Stimulated activated naive CD8-positive, alpha-beta T cell treated with anti-CD3 and anti-CD28 coated beads, Interleukin-15, Interleukin-2, amounts not matched to agents 100 U/mL and 50 U/mL, for 24 hours (primary cell): Measurements from ENCODE around the gene KDM4C.
"Not testable (repeated sequence)": the region's sequence is repeated elsewhere in the genome, so short reads cannot be mapped to it uniquely, and the experiment has no call there.

ENCODE experiments used
- ATAC-seq: fragments of 150-1000 bp; cut with Tn5 transposase; one replicate; pipeline ENCODE4 v1.10.0; 2021
- DNase-seq: peaks from one replicate; pipeline ENCODE4 v3.0.0; 2021

The KDM4C gene

GRCh38 chr9:6757456-6758247, at the start of gene KDM4C:
Gene KDM4C (plus strand): TSS chr9:6757973. CDS start chr9:6792989, 35,016 bp downstream.
- ATAC-seq: peak; percentile 84
- peak; percentile 96 for DNase-seq

GRCh38 chr9:6708732-6709131, 49.0 kb upstream of the KDM4C start:
- no peak for DNase-seq
- ATAC-seq: no peak

GRCh38 chr9:6711403-6711802, 46.4 kb upstream of the KDM4C start:
- no peak for ATAC-seq
- DNase-seq: no peak

- ATAC-seq (no peak), DNase-seq (no peak)
These were observed 45.7 kb upstream of the KDM4C start for GRCh38 chr9:6712041-6712440.

- no peak for ATAC-seq
- no peak for DNase-seq
These were observed 43.6 kb upstream of the KDM4C start for GRCh38 chr9:6714176-6714575.

GRCh38 chr9:6715153-6715754, 42.5 kb upstream of the KDM4C start:
- ATAC-seq, DNase-seq: not testable (repeated sequence)

- ATAC-seq (peak; percentile 93), DNase-seq (peak; percentile 84)
These were observed 41.8 kb upstream of the KDM4C start for GRCh38 chr9:6715755-6716643.

- ATAC-seq (no peak), DNase-seq (no peak)
These were observed 41.0 kb upstream of the KDM4C start for GRCh38 chr9:6716766-6717165.

GRCh38 chr9:6723881-6724420, 33.8 kb upstream of the KDM4C start:
- no peak for ATAC-seq

GRCh38 chr9:6733257-6733656, 24.5 kb upstream of the KDM4C start:
- DNase-seq (no peak), ATAC-seq (no peak)

More at GRCh38 chr9:6723881-6724420, 33.8 kb upstream of the KDM4C start:
- no peak for DNase-seq

GRCh38 chr9:6733831-6734230, 23.9 kb upstream of the KDM4C start:
- no peak for ATAC-seq
- no peak for DNase-seq

- no peak for ATAC-seq
These were observed 22.4 kb upstream of the KDM4C start for GRCh38 chr9:6735422-6735821.

GRCh38 chr9:6739218-6739617, 18.6 kb upstream of the KDM4C start:
- ATAC-seq (no peak), DNase-seq (no peak)

More at GRCh38 chr9:6735422-6735821, 22.4 kb upstream of the KDM4C start:
- DNase-seq: no peak

- not testable (repeated sequence) for ATAC-seq, DNase-seq
These were observed 8.9 kb upstream of the KDM4C start for GRCh38 chr9:6748861-6749260.

- DNase-seq, ATAC-seq: not testable (repeated sequence)
These were observed 2.9 kb upstream of the KDM4C start for GRCh38 chr9:6754861-6755260.

- ATAC-seq (peak; percentile 69), DNase-seq (peak; percentile 75)
These were observed 679 bp upstream of the KDM4C start for GRCh38 chr9:6757132-6757455.

- peak; percentile 11 for ATAC-seq
- no peak for DNase-seq
These were observed 400 bp downstream of the KDM4C start for GRCh38 chr9:6758248-6758497.

- DNase-seq: peak; percentile 66
- peak; percentile 19 for ATAC-seq
These were observed 868 bp downstream of the KDM4C start for GRCh38 chr9:6758498-6759184.

GRCh38 chr9:6759185-6759977, 1.6 kb downstream of the KDM4C start:
- DNase-seq (peak; percentile 41), ATAC-seq (peak; percentile 5)

- DNase-seq (no peak), ATAC-seq (no peak)
These were observed 3.5 kb downstream of the KDM4C start for GRCh38 chr9:6761306-6761705.

- ATAC-seq (no peak), DNase-seq (no peak)
These were observed 5.5 kb downstream of the KDM4C start for GRCh38 chr9:6763244-6763643.
